ENCODE results near the gene TTLL10.

TTLL10 gene

DNA sequence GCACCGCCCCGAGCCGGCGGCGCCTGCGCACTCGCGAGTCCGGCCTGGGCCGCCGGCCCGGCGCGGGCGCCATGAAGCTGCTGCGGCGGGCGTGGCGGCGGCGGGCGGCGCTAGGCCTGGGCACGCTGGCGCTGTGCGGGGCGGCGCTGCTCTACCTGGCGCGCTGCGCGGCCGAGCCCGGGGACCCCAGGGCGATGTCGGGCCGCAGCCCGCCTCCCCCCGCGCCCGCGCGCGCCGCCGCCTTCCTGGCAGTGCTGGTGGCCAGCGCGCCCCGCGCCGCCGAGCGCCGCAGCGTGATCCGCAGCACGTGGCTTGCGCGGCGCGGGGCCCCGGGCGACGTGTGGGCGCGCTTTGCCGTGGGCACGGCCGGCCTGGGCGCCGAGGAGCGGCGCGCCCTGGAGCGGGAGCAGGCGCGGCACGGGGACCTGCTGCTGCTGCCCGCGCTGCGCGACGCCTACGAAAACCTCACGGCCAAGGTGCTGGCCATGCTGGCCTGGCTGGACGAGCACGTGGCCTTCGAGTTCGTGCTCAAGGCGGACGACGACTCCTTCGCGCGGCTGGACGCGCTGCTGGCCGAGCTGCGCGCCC, 58.6 kb downstream of the TTLL10 start, which contains the start of gene B3GALT6:
Gene B3GALT6 (plus strand): TSS at position 30 of the 588 bp plus-strand sequence. CDS start 42 bp downstream, at position 72.
- H3K4me3 ChIP-seq (ENCODE audit: low read depth, low read length), result peak within 1 kb of the TSS; percentile 98
- DNase-seq (ENCODE audit: low read depth), result no peak
- peak; percentile 76 for TF ChIP-seq MYC (IDR thresholded peaks at IDR 0.05; ENCODE audit: low read depth, low read length)
- TF ChIP-seq CTCF (IDR thresholded peaks at IDR 0.05; ENCODE audit: low read depth, low read length), result no peak
- TF ChIP-seq, protein P1, sequence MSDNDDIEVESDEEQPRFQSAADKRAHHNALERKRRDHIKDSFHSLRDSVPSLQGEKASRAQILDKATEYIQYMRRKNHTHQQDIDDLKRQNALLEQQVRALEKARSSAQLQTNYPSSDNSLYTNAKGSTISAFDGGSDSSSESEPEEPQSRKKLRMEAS (IDR thresholded peaks at IDR 0.05; ENCODE audit: low read depth, low read length), result peak; percentile 76; the same call in 1 of the 2 replicates
- peak; percentile 39 for TF ChIP-seq POLR2A (IDR thresholded peaks at IDR 0.05; ENCODE audit: extremely low read depth, insufficient read length)

GRCh38 chr1:1232796-1233566, 59.3 kb downstream of the TTLL10 start:
- H3K4me3 ChIP-seq (ENCODE audit: low read depth, low read length), result peak overlapping the region; percentile 48
- TF ChIP-seq POLR2A (IDR thresholded peaks at IDR 0.05; ENCODE audit: extremely low read depth, insufficient read length), result no peak
- no peak for TF ChIP-seq MYC (IDR thresholded peaks at IDR 0.05; ENCODE audit: low read depth, low read length)
- TF ChIP-seq, protein P1 (IDR thresholded peaks at IDR 0.05; ENCODE audit: low read depth, low read length), result no peak
- no peak for TF ChIP-seq CTCF (IDR thresholded peaks at IDR 0.05; ENCODE audit: low read depth, low read length)
- no peak for DNase-seq (ENCODE audit: low read depth)

DNA sequence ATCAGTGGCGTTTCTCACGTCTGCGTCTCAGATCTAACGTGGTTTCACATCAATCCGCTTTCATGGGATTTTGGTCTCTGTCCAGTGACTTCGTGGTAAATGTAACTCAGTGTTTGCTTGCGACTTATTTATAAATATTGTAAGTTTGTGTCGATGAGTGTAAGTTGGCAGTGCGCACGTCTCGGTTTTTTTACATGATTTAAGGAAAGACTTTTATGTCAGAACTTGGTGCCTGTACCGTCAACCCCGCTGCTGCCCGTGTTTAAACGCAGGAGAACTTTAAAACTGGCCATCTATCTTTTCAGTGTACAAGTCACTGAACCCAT, 59.9 kb downstream of the TTLL10 start:
- no peak overlapping the region for H3K4me3 ChIP-seq (ENCODE audit: low read depth, low read length)
- no peak for DNase-seq (ENCODE audit: low read depth)
- TF ChIP-seq POLR2A (IDR thresholded peaks at IDR 0.05; ENCODE audit: extremely low read depth, insufficient read length) (no peak), MYC (IDR thresholded peaks at IDR 0.05; ENCODE audit: low read depth, low read length) (no peak), CTCF (IDR thresholded peaks at IDR 0.05; ENCODE audit: low read depth, low read length) (no peak)
- TF ChIP-seq, protein P1 (IDR thresholded peaks at IDR 0.05; ENCODE audit: low read depth, low read length), result no peak

- TF ChIP-seq, protein P1 (IDR thresholded peaks at IDR 0.05; ENCODE audit: low read depth, low read length), result no peak
- TF ChIP-seq MYC (IDR thresholded peaks at IDR 0.05; ENCODE audit: low read depth, low read length) (no peak), POLR2A (IDR thresholded peaks at IDR 0.05; ENCODE audit: extremely low read depth, insufficient read length) (no peak), CTCF (IDR thresholded peaks at IDR 0.05; ENCODE audit: low read depth, low read length) (no peak)
- no peak for DNase-seq (ENCODE audit: low read depth)
- no peak overlapping the region for H3K4me3 ChIP-seq (ENCODE audit: low read depth, low read length)
Observed at GRCh38 chr1:1234180-1234808, 60.6 kb downstream of the TTLL10 start.

DNA sequence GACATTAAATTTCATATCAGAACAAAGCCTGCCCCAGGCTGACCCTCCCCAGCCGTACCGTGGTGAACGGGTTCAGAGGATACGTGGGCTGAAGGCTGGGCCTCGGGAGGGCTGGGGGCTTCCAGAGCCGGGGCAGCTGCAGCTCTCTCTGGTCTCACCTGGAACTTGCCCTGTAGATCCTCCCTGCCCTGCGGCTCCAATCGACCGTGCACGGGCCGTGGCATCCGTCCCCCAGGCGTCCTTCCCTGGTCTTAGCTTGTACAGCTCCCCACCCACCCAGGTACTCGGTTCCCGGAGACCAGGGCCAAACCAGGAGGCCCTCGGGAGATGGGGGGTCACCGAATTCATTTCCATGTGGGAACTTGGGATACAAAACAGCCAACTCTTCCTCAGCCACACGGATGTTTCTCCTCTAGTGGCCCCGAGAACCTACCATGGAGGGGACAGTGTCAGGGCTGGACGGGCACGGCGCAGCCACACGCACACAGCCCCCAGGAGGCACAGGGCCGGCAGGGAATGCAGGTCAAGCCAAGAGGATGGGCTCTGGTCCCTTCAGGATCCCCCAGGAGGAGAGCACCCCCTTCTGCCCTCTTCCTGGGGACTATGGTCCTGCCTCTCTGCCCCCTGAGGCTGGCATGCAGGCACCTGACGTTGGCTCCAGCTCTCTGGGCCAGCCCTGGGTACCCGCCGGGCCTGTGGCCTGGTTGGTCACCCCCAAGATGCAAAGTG, 61.5 kb downstream of the TTLL10 start:
- TF ChIP-seq CTCF (IDR thresholded peaks at IDR 0.05; ENCODE audit: low read depth, low read length), result no peak
- TF ChIP-seq, protein P1 (IDR thresholded peaks at IDR 0.05; ENCODE audit: low read depth, low read length), result no peak
- TF ChIP-seq MYC (IDR thresholded peaks at IDR 0.05; ENCODE audit: low read depth, low read length), result no peak
- no peak for TF ChIP-seq POLR2A (IDR thresholded peaks at IDR 0.05; ENCODE audit: extremely low read depth, insufficient read length)
- no peak overlapping the region for H3K4me3 ChIP-seq (ENCODE audit: low read depth, low read length)
- DNase-seq (ENCODE audit: low read depth), result no peak
